Astrocyte (in vitro differentiated cells and primary cell): Measurements from ENCODE around the gene SCN1B.

ENCODE experiments used
- EZH2 ChIP-seq: IDR thresholded peaks from 2 replicates; pipeline ENCODE4 v1.6.1; 2012; ENCODE audit warnings: mild to moderate bottlenecking, low read length, inconsistent platforms; ENCODE audit not compliant: insufficient read depth
- TF ChIP-seq, protein P1 (sequence below): IDR thresholded peaks from 2 replicates; pipeline ENCODE4 v1.5.1; 2011; ENCODE audit warnings: low read depth, mild to moderate bottlenecking, inconsistent platforms, low read length, moderate library complexity; ENCODE audit not compliant: insufficient read depth

DNA sequence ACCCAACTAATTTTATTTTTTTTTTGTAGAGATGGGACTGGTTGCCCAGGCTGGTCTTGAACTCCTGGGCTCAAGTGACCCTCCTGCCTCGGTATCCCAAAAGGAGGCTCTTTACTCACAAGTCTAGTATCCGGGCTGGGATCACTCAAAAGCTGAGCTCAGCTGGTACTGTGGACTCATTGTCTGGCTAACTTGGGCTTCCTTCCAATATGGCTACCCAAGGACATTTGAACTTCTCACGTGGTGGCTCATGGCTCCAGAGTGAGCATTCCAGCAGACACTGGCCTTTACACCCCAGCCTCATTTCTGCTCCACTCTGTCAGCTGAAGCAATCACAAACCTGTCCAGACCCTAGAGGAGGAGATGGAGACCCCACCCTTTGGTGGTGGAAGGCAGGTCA lies 40.2 kb downstream of the SCN1B start:
- TF ChIP-seq, protein P1, sequence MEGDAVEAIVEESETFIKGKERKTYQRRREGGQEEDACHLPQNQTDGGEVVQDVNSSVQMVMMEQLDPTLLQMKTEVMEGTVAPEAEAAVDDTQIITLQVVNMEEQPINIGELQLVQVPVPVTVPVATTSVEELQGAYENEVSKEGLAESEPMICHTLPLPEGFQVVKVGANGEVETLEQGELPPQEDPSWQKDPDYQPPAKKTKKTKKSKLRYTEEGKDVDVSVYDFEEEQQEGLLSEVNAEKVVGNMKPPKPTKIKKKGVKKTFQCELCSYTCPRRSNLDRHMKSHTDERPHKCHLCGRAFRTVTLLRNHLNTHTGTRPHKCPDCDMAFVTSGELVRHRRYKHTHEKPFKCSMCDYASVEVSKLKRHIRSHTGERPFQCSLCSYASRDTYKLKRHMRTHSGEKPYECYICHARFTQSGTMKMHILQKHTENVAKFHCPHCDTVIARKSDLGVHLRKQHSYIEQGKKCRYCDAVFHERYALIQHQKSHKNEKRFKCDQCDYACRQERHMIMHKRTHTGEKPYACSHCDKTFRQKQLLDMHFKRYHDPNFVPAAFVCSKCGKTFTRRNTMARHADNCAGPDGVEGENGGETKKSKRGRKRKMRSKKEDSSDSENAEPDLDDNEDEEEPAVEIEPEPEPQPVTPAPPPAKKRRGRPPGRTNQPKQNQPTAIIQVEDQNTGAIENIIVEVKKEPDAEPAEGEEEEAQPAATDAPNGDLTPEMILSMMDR: no peak
- TF ChIP-seq EZH2: no peak
